ENCODE data around the gene GSAP. TPM values are rescaled to one million over a fixed set of nuclear protein-coding genes. Genes with fewer than 3 reads are reported as not detected.

The GSAP gene
- polyA plus RNA-seq, 1 donor from 2014 or later: 0.21 TPM

DNA sequence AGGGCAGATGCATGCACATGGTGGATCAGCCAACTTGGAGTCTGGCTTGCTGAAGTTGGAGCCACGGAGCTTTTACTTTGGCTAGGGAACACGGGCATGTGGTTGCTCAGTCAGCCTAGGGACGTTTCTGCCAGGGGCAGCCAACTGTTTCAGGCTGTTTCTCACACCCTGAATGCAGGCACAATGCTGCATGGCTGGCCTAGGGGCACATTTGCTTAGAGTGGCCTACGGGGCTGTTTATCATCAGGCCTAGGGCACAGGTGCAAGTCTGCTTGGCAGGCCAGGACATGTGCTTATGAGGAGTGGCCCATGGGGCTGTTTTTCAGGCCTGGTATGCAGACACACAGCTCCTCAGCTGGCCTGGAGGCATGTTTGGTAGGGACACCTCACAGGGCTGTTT lies 107.4 kb downstream of the GSAP start:
- Histone ChIP-seq H3K9me2 (ENCODE audit: insufficient read depth, low read length) (no peaks in the 10 kb centered on the region), H3F3A (ENCODE audit: insufficient read depth, low read length, poor library complexity, severe bottlenecking) (no peaks in the 10 kb centered on the region), H3K9me3 (ENCODE audit: low read length) (no peaks in the 10 kb centered on the region), H3K4me2 (ENCODE audit: low read length) (no peak overlapping the region), H3K27ac (ENCODE audit: low read length) (no peak overlapping the region), H3K4me3 (ENCODE audit: low read length) (no peak overlapping the region), H3K36me3 (ENCODE audit: insufficient read depth, low read length) (no peaks in the 10 kb centered on the region), H3K27me3 (ENCODE audit: insufficient read depth, low read depth, low read length) (no peaks in the 10 kb centered on the region), H4K20me1 (ENCODE audit: insufficient read depth) (no peaks in the 10 kb centered on the region), H3K9ac (ENCODE audit: low read length) (no peak overlapping the region), H2AFZ (ENCODE audit: low read depth, low read length) (no peak overlapping the region), H3K79me2 (replicated peaks; ENCODE audit: insufficient read depth, low read length) (no peaks in the 10 kb centered on the region)
- TF ChIP-seq, protein P1, sequence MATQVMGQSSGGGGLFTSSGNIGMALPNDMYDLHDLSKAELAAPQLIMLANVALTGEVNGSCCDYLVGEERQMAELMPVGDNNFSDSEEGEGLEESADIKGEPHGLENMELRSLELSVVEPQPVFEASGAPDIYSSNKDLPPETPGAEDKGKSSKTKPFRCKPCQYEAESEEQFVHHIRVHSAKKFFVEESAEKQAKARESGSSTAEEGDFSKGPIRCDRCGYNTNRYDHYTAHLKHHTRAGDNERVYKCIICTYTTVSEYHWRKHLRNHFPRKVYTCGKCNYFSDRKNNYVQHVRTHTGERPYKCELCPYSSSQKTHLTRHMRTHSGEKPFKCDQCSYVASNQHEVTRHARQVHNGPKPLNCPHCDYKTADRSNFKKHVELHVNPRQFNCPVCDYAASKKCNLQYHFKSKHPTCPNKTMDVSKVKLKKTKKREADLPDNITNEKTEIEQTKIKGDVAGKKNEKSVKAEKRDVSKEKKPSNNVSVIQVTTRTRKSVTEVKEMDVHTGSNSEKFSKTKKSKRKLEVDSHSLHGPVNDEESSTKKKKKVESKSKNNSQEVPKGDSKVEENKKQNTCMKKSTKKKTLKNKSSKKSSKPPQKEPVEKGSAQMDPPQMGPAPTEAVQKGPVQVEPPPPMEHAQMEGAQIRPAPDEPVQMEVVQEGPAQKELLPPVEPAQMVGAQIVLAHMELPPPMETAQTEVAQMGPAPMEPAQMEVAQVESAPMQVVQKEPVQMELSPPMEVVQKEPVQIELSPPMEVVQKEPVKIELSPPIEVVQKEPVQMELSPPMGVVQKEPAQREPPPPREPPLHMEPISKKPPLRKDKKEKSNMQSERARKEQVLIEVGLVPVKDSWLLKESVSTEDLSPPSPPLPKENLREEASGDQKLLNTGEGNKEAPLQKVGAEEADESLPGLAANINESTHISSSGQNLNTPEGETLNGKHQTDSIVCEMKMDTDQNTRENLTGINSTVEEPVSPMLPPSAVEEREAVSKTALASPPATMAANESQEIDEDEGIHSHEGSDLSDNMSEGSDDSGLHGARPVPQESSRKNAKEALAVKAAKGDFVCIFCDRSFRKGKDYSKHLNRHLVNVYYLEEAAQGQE (IDR thresholded peaks at IDR 0.05; ENCODE audit: borderline replicate concordance): no peak
- TF ChIP-seq TAF1 (IDR thresholded peaks at IDR 0.05; ENCODE audit: low read depth) (no peak), EZH2 (IDR thresholded peaks at IDR 0.05; ENCODE audit: borderline replicate concordance, insufficient read depth, low read length, poor library complexity, severe bottlenecking) (no peak), RAD21 (conservative IDR thresholded peaks at IDR 0.05) (no peak), MXI1 (conservative IDR thresholded peaks at IDR 0.05; ENCODE audit: poor library complexity, severe bottlenecking) (no peak), EP300 (conservative IDR thresholded peaks at IDR 0.05; ENCODE audit: poor library complexity, severe bottlenecking) (no peak), SMC3 (conservative IDR thresholded peaks at IDR 0.05; ENCODE audit: poor library complexity) (no peak), POLR2AphosphoS5 (IDR thresholded peaks at IDR 0.05) (no peak)
- TF ChIP-seq, protein P2, sequence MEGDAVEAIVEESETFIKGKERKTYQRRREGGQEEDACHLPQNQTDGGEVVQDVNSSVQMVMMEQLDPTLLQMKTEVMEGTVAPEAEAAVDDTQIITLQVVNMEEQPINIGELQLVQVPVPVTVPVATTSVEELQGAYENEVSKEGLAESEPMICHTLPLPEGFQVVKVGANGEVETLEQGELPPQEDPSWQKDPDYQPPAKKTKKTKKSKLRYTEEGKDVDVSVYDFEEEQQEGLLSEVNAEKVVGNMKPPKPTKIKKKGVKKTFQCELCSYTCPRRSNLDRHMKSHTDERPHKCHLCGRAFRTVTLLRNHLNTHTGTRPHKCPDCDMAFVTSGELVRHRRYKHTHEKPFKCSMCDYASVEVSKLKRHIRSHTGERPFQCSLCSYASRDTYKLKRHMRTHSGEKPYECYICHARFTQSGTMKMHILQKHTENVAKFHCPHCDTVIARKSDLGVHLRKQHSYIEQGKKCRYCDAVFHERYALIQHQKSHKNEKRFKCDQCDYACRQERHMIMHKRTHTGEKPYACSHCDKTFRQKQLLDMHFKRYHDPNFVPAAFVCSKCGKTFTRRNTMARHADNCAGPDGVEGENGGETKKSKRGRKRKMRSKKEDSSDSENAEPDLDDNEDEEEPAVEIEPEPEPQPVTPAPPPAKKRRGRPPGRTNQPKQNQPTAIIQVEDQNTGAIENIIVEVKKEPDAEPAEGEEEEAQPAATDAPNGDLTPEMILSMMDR (IDR thresholded peaks at IDR 0.05; ENCODE audit: poor library complexity, severe bottlenecking): no peak

DNA sequence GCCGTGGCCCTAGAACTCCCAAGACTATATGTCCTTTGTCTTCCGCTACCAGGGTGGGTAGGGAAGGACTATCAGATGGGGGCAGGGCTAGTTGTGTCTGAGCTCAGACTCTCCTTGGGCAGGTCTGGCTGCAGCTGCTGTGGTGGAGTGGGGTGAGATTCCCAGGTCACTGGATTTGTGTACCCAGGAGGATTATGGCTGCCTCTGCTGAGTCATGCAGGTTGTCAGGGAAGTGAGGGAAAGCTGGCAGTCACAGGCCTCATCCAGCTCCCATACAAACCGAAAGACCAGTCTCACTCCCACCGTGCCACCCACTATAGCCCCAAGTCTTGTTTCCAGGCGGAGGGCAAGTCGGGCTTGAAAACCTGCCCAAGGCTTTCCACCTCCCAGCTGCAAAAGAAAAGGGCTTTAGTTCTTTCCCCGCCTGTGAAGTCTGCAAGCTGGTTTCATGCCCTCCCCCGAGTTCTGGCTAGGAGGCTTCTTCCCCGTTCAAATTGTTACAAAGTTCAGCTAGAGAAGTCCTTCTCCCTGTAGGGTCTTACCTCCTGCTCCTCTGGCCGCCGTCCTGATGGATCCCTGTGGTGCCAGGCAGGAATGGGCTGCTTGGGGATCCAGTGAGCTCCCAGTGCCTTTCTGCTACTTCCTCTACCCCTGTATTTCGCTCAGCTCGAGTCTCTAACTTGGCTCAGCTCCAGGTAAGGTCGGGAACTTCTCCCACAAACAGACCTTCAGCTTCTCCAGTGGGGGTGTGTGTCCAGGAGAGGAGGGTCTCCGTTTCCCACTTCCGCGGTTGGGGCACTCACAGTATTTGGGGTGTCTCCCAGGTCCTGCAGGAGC lies 109.7 kb downstream of the GSAP start:
- Histone ChIP-seq H4K20me1 (ENCODE audit: insufficient read depth) (no peaks in the 10 kb centered on the region), H3K27ac (ENCODE audit: low read length) (no peak overlapping the region), H3K4me2 (ENCODE audit: low read length) (no peak overlapping the region), H3K27me3 (ENCODE audit: insufficient read depth, low read depth, low read length) (no peaks in the 10 kb centered on the region), H3K79me2 (replicated peaks; ENCODE audit: insufficient read depth, low read length) (no peaks in the 10 kb centered on the region), H3K36me3 (ENCODE audit: insufficient read depth, low read length) (no peaks in the 10 kb centered on the region), H3K9me3 (ENCODE audit: low read length) (no peaks in the 10 kb centered on the region), H3K9me2 (ENCODE audit: insufficient read depth, low read length) (no peaks in the 10 kb centered on the region), H3F3A (ENCODE audit: insufficient read depth, low read length, poor library complexity, severe bottlenecking) (no peaks in the 10 kb centered on the region), H3K9ac (ENCODE audit: low read length) (no peak overlapping the region), H2AFZ (ENCODE audit: low read depth, low read length) (no peak overlapping the region), H3K4me3 (ENCODE audit: low read length) (no peak overlapping the region)
- TF ChIP-seq MXI1 (conservative IDR thresholded peaks at IDR 0.05; ENCODE audit: poor library complexity, severe bottlenecking) (no peak), TAF1 (IDR thresholded peaks at IDR 0.05; ENCODE audit: low read depth) (no peak), POLR2AphosphoS5 (IDR thresholded peaks at IDR 0.05) (no peak), EZH2 (IDR thresholded peaks at IDR 0.05; ENCODE audit: borderline replicate concordance, insufficient read depth, low read length, poor library complexity, severe bottlenecking) (no peak), RAD21 (conservative IDR thresholded peaks at IDR 0.05) (no peak), EP300 (conservative IDR thresholded peaks at IDR 0.05; ENCODE audit: poor library complexity, severe bottlenecking) (no peak), SMC3 (conservative IDR thresholded peaks at IDR 0.05; ENCODE audit: poor library complexity) (no peak)
- TF ChIP-seq, protein P1 (IDR thresholded peaks at IDR 0.05; ENCODE audit: borderline replicate concordance): no peak
- TF ChIP-seq, protein P2 (IDR thresholded peaks at IDR 0.05; ENCODE audit: poor library complexity, severe bottlenecking): no peak
